GM23248 (cell line): ENCODE measurements around the gene KIF12. TPM values are rescaled to one million over a fixed set of nuclear protein-coding genes. Genes with fewer than 3 reads are reported as not detected.

Source experiments
- DNase-seq: peaks from one replicate; pipeline ENCODE4 v3.0.0-alpha.2; 2015
- H2AFZ ChIP-seq: fragments of 200-600 bp; sonication (generic); 2 replicates; pipeline ENCODE4 v1.6.1; 2016; ENCODE audit warnings: antibody characterized with exemption
- H3F3A ChIP-seq: fragments of 200-600 bp; sonication (generic); 2 replicates; pipeline ENCODE4 v1.6.1; 2016; ENCODE audit warnings: mild to moderate bottlenecking, antibody characterized with exemption, mixed run types; ENCODE audit not compliant: insufficient read depth
- H3K27ac ChIP-seq: fragments of 200-600 bp; sonication (generic); 2 replicates; pipeline ENCODE4 v1.5.1; 2016; ENCODE audit warnings: mild to moderate bottlenecking
- H3K27me3 ChIP-seq: fragments of 200-600 bp; sonication (generic); replicated peaks from 2 replicates; pipeline ENCODE4 v1.6.1; 2016; ENCODE audit warnings: mild to moderate bottlenecking; ENCODE audit not compliant: insufficient read depth
- H3K36me3 ChIP-seq: fragments of 200-600 bp; sonication (generic); 2 replicates; pipeline ENCODE4 v1.6.1; 2016; ENCODE audit warnings: low read depth, mild to moderate bottlenecking
- H3K4me1 ChIP-seq: fragments of 200-600 bp; sonication (generic); 2 replicates; pipeline ENCODE4 v1.6.1; 2016; ENCODE audit warnings: mild to moderate bottlenecking; ENCODE audit not compliant: insufficient read depth
- H3K4me2 ChIP-seq: fragments of 200-600 bp; sonication (generic); one replicate; pipeline ENCODE4 v1.6.1; 2016; ENCODE audit warnings: mild to moderate bottlenecking; ENCODE audit not compliant: unreplicated experiment
- H3K4me3 ChIP-seq: fragments of 200-600 bp; sonication (generic); 2 replicates; pipeline ENCODE4 v1.5.1; 2016; ENCODE audit warnings: mild to moderate bottlenecking
- H3K79me2 ChIP-seq: fragments of 200-600 bp; sonication (generic); 2 replicates; pipeline ENCODE4 v1.6.1; 2016; ENCODE audit warnings: mild to moderate bottlenecking; ENCODE audit not compliant: insufficient read depth
- H3K9ac ChIP-seq: fragments of 200-600 bp; sonication (generic); 2 replicates; pipeline ENCODE4 v1.6.1; 2016; ENCODE audit warnings: mild to moderate bottlenecking
- H3K9me2 ChIP-seq: fragments of 200-600 bp; sonication (generic); 2 replicates; pipeline ENCODE4 v1.6.1; 2016; ENCODE audit warnings: mixed run types, mild to moderate bottlenecking, moderate library complexity; ENCODE audit not compliant: insufficient read depth
- H3K9me3 ChIP-seq: fragments of 200-600 bp; sonication (generic); one replicate; pipeline ENCODE4 v1.6.1; 2017; ENCODE audit warnings: low read depth
- H4K20me1 ChIP-seq: fragments of 200-600 bp; sonication (generic); 2 replicates; pipeline ENCODE4 v1.6.0; 2016; ENCODE audit not compliant: insufficient read depth
- EZH2 ChIP-seq: fragments of 200-600 bp; sonication (generic); IDR thresholded peaks from 2 replicates; pipeline ENCODE4 v1.6.1; 2018; ENCODE audit warnings: antibody characterized with exemption, mild to moderate bottlenecking; ENCODE audit not compliant: insufficient read depth, poor library complexity, severe bottlenecking
- EZH2phosphoT487 ChIP-seq: fragments of 200-600 bp; sonication (generic); IDR thresholded peaks from 2 replicates; pipeline ENCODE4 v1.6.1; 2018; ENCODE audit warnings: antibody characterized with exemption, moderate library complexity, mild to moderate bottlenecking, low read depth; ENCODE audit not compliant: insufficient read depth
- WGBS, 2 experiments: methylation state at CpG; one replicate each; pipeline ENCODE4 v1.1.6; 2015 to 2017; ENCODE audit warnings: low lambda C conversion rate in 2 of 2, low coverage in 1 of 2; ENCODE audit errors: missing lambda C conversion rate in 2 of 2; 5-methylcytosine and 5-hydroxymethylcytosine counted together
- in situ Hi-C: fragments of 300-500 bp; cut with MboI; formaldehyde crosslinking; loops from 2 replicates; pipeline ENCODE4 v1.15.0; 2020
- polyA plus RNA-seq: library from polyadenylated mRNA; unstranded; fragments of >200 nt; fragmentation: Nextera tagmentation; extraction: Ambion mirVana; gene quantifications from 2 replicates; pipeline ENCODE4 v1.2.1, GENCODE V29; 2016
- total RNA-seq: library from RNA; depleted of rRNA; stranded (reverse); fragments of >200 nt; shearing (Covaris generic); gene quantifications from 2 replicates; pipeline ENCODE4 v1.2.3, GENCODE V29; 2014

Gene KIF12
- total and polyA plus RNA-seq, 2 experiments from 2014 or later, result not detected

- Histone ChIP-seq H3K4me2 (no peak overlapping the region), H3K36me3 (no peaks in the 10 kb centered on the region), H3K4me1 (no peaks in the 10 kb centered on the region), H3K4me3 (no peak overlapping the region), H3K79me2 (no peaks in the 10 kb centered on the region), H3K9ac (no peak overlapping the region), H3K9me3 (no peaks in the 10 kb centered on the region), H4K20me1 (no peaks in the 10 kb centered on the region), H3F3A (no peaks in the 10 kb centered on the region), H3K27ac (no peak overlapping the region), H3K27me3 (peaks cover 6% of the 10 kb centered on the region; the same call in 1 of the 2 replicates), H2AFZ (no peak overlapping the region), H3K9me2 (no peaks in the 10 kb centered on the region)
- in situ Hi-C loops, result no loop called here
- no peak for DNase-seq
- no peak for TF ChIP-seq EZH2
- TF ChIP-seq EZH2phosphoT487, result no peak
- 57 to 60% methylated on average over 9 of the region's 9 CpGs for WGBS, 2 experiments
Observed at GRCh38 chr9:114060711-114061110, 38.4 kb downstream of the KIF12 start.

GRCh38 chr9:114060070-114060469 is 39.0 kb downstream of the KIF12 start:
- Histone ChIP-seq H3K79me2 (no peaks in the 10 kb centered on the region), H3F3A (no peaks in the 10 kb centered on the region), H3K9ac (no peak overlapping the region), H3K9me3 (no peaks in the 10 kb centered on the region), H2AFZ (no peak overlapping the region), H3K4me1 (no peaks in the 10 kb centered on the region), H3K27ac (no peak overlapping the region), H3K4me2 (no peak overlapping the region), H3K27me3 (peaks cover 6% of the 10 kb centered on the region; the same call in 1 of the 2 replicates), H3K36me3 (no peaks in the 10 kb centered on the region), H3K4me3 (no peak overlapping the region), H3K9me2 (no peaks in the 10 kb centered on the region), H4K20me1 (no peaks in the 10 kb centered on the region)
- in situ Hi-C loops, result no loop called here
- 92 to 93% methylated on average over 8 of the region's 8 CpGs for WGBS, 2 experiments
- DNase-seq, result no peak
- TF ChIP-seq EZH2phosphoT487, result no peak

GRCh38 chr9:114059047-114059803 is 39.9 kb downstream of the KIF12 start:
- Histone ChIP-seq H3K4me3 (no peak overlapping the region), H2AFZ (no peak overlapping the region), H3K4me2 (no peak overlapping the region), H3K9ac (no peak overlapping the region), H3K36me3 (no peaks in the 10 kb centered on the region), H3K27ac (no peak overlapping the region), H3K79me2 (no peaks in the 10 kb centered on the region), H3K4me1 (no peaks in the 10 kb centered on the region), H4K20me1 (no peaks in the 10 kb centered on the region), H3K27me3 (peaks cover 6% of the 10 kb centered on the region; the same call in 1 of the 2 replicates), H3K9me2 (no peaks in the 10 kb centered on the region), H3F3A (no peaks in the 10 kb centered on the region), H3K9me3 (no peaks in the 10 kb centered on the region)
- in situ Hi-C loops, result no loop called here
- no peak for TF ChIP-seq EZH2phosphoT487
- TF ChIP-seq EZH2, result no peak
- 90 to 92% methylated on average over 8 of the region's 8 CpGs for WGBS, 2 experiments
- no peak for DNase-seq

- no peak for TF ChIP-seq EZH2
- TF ChIP-seq EZH2phosphoT487, result no peak
- H3K4me2 ChIP-seq, result no peak overlapping the region
- H3F3A ChIP-seq, result no peaks in the 10 kb centered on the region
- no peak overlapping the region for H3K4me3 ChIP-seq
- no peaks in the 10 kb centered on the region for H3K79me2 ChIP-seq
- WGBS, 2 experiments, result 68 to 77% methylated on average over 4 of the region's 4 CpGs
- no peak overlapping the region for H3K9ac ChIP-seq
- no peak for DNase-seq
- H3K36me3 ChIP-seq, result no peaks in the 10 kb centered on the region
- H3K9me3 ChIP-seq, result no peaks in the 10 kb centered on the region
- in situ Hi-C loops, result no loop called here
- H3K9me2 ChIP-seq, result no peaks in the 10 kb centered on the region
- no peaks in the 10 kb centered on the region for H3K4me1 ChIP-seq
- H2AFZ ChIP-seq, result no peak overlapping the region
- H3K27me3 ChIP-seq, result peaks cover 3% of the 10 kb centered on the region; the same call in 1 of the 2 replicates
- no peaks in the 10 kb centered on the region for H4K20me1 ChIP-seq
- no peak overlapping the region for H3K27ac ChIP-seq
Observed at GRCh38 chr9:114058688-114059046, 40.4 kb downstream of the KIF12 start.
